GM18502 (cell line): Measurements from ENCODE around the gene GIN1.
"Not testable (repeated sequence)": the region's sequence is repeated elsewhere in the genome, so short reads cannot be mapped to it uniquely, and the experiment has no call there.

Experiments used
- ATAC-seq: cut with Tn5 transposase; IDR thresholded peaks from one replicate; pipeline ENCODE4 v1.9.1; 2021; ENCODE audit warnings: mild to moderate bottlenecking; ENCODE audit not compliant: unreplicated experiment, poor library complexity

GIN1 gene

DNA sequence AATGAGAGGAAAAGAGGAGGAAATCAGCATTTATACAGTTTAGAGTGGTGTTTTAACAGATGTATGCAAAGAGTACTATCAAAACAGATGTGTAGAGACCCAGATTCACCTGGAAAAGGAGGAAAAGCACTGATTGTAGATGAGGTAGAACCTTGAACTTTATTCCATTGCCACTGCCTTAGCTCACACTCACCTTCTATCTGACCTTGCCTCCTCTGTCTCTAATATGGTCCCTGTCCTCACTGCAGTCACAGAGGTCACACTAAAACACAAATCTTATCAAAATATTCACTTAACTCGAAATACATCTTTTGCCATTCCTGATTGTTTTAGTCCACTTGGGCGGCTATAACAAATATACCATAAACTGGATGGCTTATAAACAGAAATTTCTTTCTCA is 7.0 kb downstream of the GIN1 start:
- ATAC-seq, result no peak

DNA sequence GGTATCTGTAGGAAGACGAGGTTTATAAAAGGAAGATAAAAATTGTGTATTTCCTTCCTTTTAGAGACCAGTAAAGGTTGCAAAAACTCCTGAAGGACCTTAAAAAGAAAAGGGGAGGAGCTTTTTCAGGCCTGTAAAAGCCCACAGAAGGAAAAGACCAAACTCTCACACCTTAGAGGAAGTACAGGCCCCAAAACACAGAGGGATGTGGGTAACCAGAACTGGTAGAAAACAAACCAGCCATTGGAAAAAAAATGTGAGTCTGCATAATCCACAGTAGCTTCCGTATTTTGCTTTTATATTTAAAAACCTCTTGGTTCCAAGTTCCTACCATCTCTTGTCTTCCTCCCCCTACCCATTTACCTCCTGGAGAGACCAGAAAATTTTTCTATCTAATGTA is 8.5 kb downstream of the GIN1 start:
- no peak for ATAC-seq

DNA sequence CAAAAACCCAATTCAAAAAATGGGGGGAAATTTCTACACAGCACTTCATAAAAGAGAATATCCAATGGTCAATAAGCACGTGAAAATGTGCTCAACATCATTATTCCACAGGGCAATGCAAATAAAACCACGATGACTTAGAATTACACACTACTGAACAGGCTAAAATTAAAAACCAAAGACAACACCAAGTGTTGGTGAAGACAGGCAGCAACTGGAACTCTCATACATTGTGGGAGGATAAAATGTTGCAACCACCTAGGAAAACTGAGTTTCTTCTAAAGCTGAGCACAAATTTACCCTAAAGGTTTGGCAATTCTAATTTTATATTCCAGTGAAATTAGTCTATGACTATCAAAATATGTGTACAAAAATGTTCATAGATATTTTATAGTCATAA is 9.5 kb downstream of the GIN1 start:
- no peak for ATAC-seq

- no peak for ATAC-seq
These were observed 10.7 kb downstream of the GIN1 start for GRCh38 chr5:103109277-103109676.

DNA sequence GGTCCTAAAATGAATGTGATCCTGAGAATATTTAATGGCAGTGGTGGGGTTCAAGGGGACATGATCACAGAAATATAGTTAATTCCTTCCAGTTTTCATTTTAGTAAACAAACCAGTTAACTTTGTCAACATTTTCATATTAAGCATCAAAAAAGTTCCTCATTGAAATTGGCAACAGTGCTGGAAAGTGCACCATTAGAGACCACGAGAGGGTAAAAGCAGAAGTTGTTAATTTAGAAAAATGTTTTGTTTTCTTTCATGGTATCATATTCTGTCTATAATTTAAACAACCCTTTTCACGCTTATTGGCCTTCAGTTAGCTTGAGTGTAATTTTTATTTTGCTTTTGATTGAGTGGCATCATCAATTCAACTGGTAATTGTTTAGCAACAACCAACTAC is 11.9 kb downstream of the GIN1 start:
- no peak for ATAC-seq

- ATAC-seq, result no peak
These were observed 17.7 kb downstream of the GIN1 start for GRCh38 chr5:103102234-103102633.

DNA sequence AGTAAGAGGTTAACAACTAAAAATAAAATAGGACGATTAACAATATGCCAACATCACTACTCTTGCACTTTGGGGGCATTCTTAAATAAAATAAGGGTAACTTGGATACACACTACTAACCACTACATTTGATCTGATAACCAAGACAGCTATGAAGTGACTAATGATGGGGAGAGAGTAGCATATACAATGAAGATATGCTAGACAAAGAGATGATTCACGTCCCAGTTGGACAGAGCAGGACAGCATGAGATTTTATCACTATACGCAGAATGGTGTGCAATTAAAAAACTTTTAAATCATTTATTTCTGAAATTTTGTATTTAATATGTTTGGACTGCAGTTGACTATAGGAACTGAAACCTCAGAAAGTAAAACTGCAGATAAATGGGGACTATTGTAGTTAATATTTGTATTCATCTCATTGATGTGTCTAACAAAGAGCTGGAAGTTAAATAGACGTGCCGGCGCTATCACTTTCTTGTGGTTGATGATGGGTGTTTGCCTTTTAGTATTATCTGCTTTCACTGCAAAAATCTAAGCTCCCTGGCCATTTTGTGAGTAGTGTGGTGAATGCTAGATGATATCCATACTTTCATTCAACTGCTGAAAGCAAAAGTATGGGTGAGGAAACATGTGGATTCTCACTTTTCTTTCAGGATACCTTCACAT is 18.7 kb downstream of the GIN1 start:
- ATAC-seq, result no peak

DNA sequence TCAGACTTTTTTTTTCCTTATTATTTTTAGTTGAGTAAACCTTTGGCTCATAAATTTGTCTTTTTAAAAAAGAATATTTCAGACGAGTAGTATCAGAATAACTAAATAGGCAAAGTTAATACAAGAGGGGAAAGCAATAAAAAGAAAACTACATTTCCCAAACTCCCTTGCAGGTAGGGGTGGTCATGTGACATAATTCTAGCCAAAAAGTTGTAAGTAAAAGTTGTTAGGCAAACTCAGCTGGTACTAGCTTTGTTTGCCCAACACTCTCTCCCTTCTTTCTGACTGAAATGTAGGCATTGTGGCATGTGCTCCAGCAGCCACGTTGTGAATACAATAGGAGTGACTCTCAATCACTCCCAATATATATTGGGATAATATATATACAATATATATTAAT is 20.9 kb downstream of the GIN1 start:
- no peak for ATAC-seq

DNA sequence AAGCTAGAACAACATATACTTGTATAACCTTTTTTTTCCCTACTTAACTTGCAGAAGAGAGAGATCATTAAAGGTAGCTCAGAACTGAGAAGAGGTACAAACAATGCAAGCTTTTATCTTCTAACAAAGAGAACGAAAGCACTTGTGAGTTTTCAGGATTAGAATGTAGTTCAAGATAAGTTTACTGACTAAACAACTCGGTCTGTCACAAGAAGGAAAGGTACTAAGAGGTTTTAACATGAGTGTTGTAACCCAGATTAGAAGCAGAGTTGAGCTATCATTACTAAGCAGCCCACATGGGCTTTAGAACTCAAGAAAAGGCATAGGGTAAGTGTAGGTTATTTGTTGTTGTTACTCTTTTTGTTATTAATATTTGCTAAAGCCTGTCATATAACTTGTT is 25.2 kb downstream of the GIN1 start:
- no peak for ATAC-seq

- no peak for ATAC-seq
These were observed 26.2 kb downstream of the GIN1 start for GRCh38 chr5:103093727-103094126.

GRCh38 chr5:103092676-103093075 is 27.3 kb downstream of the GIN1 start:
- ATAC-seq, result no peak

GRCh38 chr5:103090791-103091190 is 29.1 kb downstream of the GIN1 start:
- ATAC-seq, result no peak

DNA sequence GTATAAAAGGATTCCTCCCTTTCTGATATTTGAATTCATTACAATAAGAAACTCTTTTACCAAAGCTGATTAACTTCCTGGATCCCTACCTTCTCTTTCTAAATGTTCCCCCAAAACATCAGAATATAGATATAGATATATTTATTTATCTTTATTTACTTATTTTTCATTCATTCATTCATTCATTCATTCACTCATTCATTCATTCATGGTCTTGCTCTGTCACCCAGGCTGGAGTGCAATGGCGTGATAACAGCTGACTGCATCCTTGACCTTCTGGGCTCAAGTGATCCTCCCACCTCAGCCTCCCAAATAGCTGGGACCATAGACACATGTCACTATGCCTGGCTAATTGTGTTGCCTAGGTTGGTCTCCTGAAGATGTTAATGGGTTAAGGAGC is 30.7 kb downstream of the GIN1 start:
- ATAC-seq, result no peak

DNA sequence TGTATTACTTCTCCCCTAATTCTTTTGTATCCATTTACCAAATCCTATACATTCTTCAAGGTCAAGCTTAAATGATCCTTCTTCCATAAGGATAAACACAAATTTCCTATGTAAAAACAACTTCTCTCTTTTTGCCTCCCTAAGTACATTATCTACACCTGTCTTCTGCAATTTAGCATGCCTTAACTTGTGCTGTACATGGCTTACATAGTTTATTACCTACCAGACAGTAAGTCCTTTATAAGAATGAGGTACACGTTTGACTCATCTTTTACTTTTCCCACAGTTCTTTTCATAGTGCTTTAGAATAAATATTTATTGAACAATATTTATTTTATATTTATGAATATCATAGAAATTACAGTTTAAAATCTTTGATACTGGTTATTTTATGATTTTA is 33.4 kb downstream of the GIN1 start:
- ATAC-seq, result no peak

- ATAC-seq, result no peak
These were observed 40.1 kb downstream of the GIN1 start for GRCh38 chr5:103079796-103080195.

- ATAC-seq, result no peak
These were observed 44.5 kb downstream of the GIN1 start for GRCh38 chr5:103075442-103075841.

- not testable (repeated sequence) for ATAC-seq
These were observed 46.4 kb downstream of the GIN1 start for GRCh38 chr5:103073500-103073899.

DNA sequence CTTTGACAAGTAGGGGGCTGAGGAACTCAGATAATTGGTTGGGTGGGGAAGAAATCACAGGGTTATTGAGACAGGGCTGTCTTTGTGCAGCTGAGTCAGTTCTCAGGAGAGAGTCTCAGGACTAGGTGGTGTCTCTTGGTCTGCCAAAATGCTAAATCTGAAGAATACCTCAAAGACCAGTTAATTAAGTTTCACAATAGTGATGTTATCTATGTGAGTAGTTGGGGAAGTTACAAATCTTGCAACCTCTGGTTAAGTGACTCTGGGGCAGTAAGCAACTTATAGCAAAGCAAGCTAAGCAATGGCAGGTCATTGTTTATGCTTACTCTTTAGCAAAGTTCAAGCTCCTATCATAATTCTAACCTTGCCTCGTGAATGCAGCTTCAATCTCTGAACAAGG is 53.6 kb downstream of the GIN1 start:
- no peak for ATAC-seq

DNA sequence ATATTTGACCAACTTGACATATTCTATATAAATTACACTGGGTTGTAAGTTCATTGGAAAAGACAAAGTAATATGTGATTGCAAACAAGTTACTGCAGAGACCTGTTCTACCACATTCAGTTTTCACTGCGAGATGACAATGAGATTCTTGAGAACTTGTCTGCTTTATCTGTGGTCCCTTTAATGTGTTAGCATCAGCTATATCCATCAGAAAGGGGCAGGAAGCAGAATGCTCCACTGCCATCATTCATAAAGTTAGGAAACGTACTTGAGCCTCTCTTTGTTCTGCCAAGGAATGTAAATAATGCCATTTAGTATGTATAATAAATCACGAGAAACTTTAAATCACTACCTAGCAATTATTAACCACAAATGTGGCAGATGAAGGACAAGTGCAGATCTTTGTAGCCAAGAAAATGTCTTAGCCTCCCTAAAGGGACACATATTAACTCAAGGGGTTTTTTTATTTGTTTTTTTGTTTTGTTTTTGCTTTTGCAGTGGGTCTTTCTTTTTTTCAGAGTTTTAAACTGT is 59.4 kb downstream of the GIN1 start:
- no peak for ATAC-seq

- no peak for ATAC-seq
These were observed 60.4 kb downstream of the GIN1 start for GRCh38 chr5:103059525-103059924.

DNA sequence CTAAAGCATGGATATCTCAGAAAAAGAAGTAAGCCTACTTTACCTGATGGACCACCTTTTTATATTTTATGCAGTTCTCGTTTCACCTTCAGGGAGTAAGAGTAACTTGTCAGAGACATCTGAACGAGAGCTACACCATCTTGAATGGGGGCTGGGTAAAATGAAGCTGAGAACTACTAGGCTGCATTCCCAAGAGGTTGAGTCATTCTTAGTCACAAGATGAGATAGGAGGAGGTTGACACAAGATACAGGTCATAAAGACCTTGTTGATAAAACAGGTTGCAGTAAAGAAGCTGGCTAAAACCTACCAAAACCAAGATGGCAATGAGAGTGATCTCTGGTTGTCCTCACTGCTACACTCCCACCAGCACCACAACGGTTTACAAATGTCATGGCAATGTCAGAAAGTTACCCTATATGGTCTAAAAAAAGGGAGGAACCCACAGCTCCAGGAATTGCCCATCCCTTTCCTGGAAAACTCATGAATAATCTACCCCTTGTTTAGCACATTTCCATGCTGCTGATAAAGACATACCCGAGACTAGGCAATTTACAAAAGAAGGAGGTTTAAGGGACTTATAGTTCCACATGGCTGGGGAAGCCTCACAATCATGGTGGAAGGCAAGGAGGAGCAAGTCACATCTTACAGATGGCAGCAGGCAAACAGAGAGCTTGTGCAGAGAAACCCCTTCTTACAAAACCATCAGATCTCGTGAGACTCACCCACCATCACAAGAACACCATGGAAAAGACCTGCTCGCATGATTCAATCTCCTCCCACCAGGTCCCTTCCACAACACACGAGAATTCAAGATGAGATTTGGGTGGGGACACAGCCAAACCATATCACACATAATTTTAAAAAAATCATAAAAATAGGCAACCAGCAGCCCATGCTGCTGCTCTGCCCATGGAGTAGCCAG is 62.5 kb downstream of the GIN1 start:
- ATAC-seq, result no peak

DNA sequence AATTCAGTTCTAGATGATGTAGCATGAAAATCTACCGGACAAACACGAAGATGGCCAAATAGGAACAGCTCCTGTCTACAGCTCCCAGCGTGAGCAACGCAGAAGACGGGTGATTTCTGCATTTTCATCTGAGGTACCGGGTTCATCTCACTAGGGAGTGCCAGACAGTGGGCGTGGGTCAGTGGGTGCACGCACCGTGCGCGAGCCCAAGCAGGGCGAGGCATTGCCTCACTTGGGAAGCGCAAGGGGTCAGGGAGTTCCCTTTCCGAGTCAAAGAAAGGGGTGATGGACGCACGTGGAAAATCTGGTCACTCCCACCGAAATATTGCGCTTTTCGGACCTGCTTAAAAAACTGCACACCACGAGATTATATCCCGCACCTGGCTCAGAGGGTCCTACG is 73.2 kb downstream of the GIN1 start:
- not testable (repeated sequence) for ATAC-seq
